Measurements from ENCODE around the gene CNOT1. TPM values are rescaled to one million over a fixed set of nuclear protein-coding genes. Genes with fewer than 3 reads are reported as not detected.

CNOT1 gene
- total and polyA plus RNA-seq, 3 donors from 2014 or later = 267 to 449 (median 272) TPM

DNA sequence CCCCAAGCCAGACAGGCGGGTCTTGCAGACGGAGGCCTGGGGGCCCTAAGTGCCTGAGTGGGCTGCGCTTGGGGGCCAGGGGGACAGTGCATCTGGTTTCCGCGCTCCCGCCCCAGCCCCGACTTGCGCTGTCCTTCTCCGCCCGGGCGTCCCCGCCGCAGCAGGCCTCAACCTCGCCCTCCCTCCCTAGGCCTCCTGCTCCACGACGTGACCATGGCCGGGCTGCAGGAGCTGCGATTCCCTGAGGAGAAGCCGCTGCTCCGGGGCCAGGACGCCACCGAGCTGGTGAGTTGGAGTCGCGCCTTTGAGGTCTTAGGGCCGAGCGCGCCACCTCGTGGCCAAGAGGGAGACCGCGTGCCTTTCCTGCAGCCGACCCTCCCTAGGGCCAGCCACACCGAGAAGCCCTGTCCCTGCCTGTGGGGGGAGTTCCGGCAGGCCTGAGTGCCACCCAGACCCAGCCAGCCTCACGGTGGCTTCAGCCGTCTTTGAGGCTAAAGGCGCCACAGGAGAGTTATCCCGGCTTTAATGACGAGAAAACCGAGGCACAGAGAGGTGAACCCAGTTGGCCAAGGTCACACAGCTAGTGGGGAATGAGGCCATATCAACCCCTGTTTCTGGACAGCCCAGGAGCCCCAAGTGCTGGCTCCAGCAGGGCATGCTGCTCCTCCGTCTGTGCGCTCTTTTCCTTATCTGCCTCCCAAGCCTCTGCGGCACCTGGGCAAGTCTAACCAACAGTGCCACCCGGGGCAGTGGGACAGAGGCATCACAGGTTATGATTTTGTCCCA, 141.9 kb downstream of the CNOT1 start:
- H3K27me3 ChIP-seq = no peaks in the 10 kb centered on the region
- intact Hi-C loops (cut with DNase I; ENCODE audit: low total_unique reads) = no loop called here
- H3K4me3 ChIP-seq = no peak overlapping the region
- peak overlapping the region; percentile 16 to 22 for H3K27ac ChIP-seq
- no peaks in the 10 kb centered on the region for H3K36me3 ChIP-seq (ENCODE audit: low read depth, missing control alignments)
- H3K9me3 ChIP-seq = no peaks in the 10 kb centered on the region
- peak; percentile 92 for DNase-seq
- TF ChIP-seq, protein P1, sequence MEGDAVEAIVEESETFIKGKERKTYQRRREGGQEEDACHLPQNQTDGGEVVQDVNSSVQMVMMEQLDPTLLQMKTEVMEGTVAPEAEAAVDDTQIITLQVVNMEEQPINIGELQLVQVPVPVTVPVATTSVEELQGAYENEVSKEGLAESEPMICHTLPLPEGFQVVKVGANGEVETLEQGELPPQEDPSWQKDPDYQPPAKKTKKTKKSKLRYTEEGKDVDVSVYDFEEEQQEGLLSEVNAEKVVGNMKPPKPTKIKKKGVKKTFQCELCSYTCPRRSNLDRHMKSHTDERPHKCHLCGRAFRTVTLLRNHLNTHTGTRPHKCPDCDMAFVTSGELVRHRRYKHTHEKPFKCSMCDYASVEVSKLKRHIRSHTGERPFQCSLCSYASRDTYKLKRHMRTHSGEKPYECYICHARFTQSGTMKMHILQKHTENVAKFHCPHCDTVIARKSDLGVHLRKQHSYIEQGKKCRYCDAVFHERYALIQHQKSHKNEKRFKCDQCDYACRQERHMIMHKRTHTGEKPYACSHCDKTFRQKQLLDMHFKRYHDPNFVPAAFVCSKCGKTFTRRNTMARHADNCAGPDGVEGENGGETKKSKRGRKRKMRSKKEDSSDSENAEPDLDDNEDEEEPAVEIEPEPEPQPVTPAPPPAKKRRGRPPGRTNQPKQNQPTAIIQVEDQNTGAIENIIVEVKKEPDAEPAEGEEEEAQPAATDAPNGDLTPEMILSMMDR (IDR thresholded peaks at IDR 0.05) = peak; percentile 92 to 93 (median 92)
- no peak for TF ChIP-seq POLR2A (IDR thresholded peaks at IDR 0.05)
- H3K4me1 ChIP-seq = peaks cover 18% of the 10 kb centered on the region
- WGBS, 2 donors = 20 to 21% methylated on average over 22 to 39 of the region's 43 CpGs

GRCh38 chr16:58485184-58485887, 144.3 kb downstream of the CNOT1 start:
- TF ChIP-seq, protein P1 (IDR thresholded peaks at IDR 0.05) = no peak
- no peak for TF ChIP-seq POLR2A (IDR thresholded peaks at IDR 0.05)
- Histone ChIP-seq H3K9me3 (no peaks in the 10 kb centered on the region), H3K27me3 (no peaks in the 10 kb centered on the region), H3K36me3 (ENCODE audit: low read depth, missing control alignments) (no peaks in the 10 kb centered on the region), H3K4me1 (peaks cover 16% of the 10 kb centered on the region), H3K27ac (no peak overlapping the region), H3K4me3 (no peak overlapping the region)
- 75 to 84% methylated on average over 11 of the region's 11 CpGs for WGBS, 2 donors
- DNase-seq = no peak
- intact Hi-C loops (cut with DNase I; ENCODE audit: low total_unique reads) = no loop called here

GRCh38 chr16:58481931-58482330, 147.7 kb downstream of the CNOT1 start:
- WGBS, 2 donors = 80 to 86% methylated on average over 8 of the region's 8 CpGs
- TF ChIP-seq POLR2A (IDR thresholded peaks at IDR 0.05) = no peak
- TF ChIP-seq, protein P1 (IDR thresholded peaks at IDR 0.05) = no peak
- no peaks in the 10 kb centered on the region for H3K36me3 ChIP-seq (ENCODE audit: low read depth, missing control alignments)
- no peak for DNase-seq
- H3K9me3 ChIP-seq = no peaks in the 10 kb centered on the region
- peaks cover 12% of the 10 kb centered on the region for H3K4me1 ChIP-seq
- H3K27me3 ChIP-seq = no peaks in the 10 kb centered on the region
- no peak overlapping the region for H3K4me3 ChIP-seq
- intact Hi-C loops (cut with DNase I; ENCODE audit: low total_unique reads) = no loop called here
- no peak overlapping the region for H3K27ac ChIP-seq

- Histone ChIP-seq H3K36me3 (ENCODE audit: low read depth, missing control alignments) (no peaks in the 10 kb centered on the region), H3K27me3 (no peaks in the 10 kb centered on the region), H3K4me3 (no peak overlapping the region), H3K9me3 (no peaks in the 10 kb centered on the region), H3K27ac (no peak overlapping the region), H3K4me1 (peaks cover 10% of the 10 kb centered on the region)
- intact Hi-C loops (cut with DNase I; ENCODE audit: low total_unique reads) = no loop called here
- DNase-seq = no peak
- no peak for TF ChIP-seq POLR2A (IDR thresholded peaks at IDR 0.05)
- TF ChIP-seq, protein P1 (IDR thresholded peaks at IDR 0.05) = no peak
- WGBS, 2 donors = 92 to 100% methylated on average over 6 to 11 of the region's 11 CpGs
Measured at GRCh38 chr16:58481226-58481869, 148.3 kb downstream of the CNOT1 start.

Data from testis (tissue), 3 donors.